H1 (cell line): Measurements from ENCODE around the gene TRAPPC2. TPM values are rescaled to one million over a fixed set of nuclear protein-coding genes. Genes with fewer than 3 reads are reported as not detected.

Source experiments
- ASH2L ChIP-seq: fragments of 200-600, 300-600 bp; sonication (generic); IDR thresholded peaks from one replicate; pipeline ENCODE4 v1.7.1; 2017; ENCODE audit warnings: low read length
- ATF2 ChIP-seq: IDR thresholded peaks from 2 replicates; pipeline ENCODE4 v1.6.1; 2012; ENCODE audit warnings: low read length, inconsistent platforms
- BCL11A ChIP-seq, 2 experiments: IDR thresholded peaks; one replicate each; pipeline ENCODE4 v1.6.1; 2011; ENCODE audit warnings: low read depth in 2 of 2, low read length in 2 of 2, mild to moderate bottlenecking in 2 of 2
- CBX8 ChIP-seq: fragments of 300-800, 300-1000 bp; sonication (generic); IDR thresholded peaks from 2 replicates; pipeline ENCODE4 v1.7.1; 2016; ENCODE audit warnings: low read depth, low read length, borderline replicate concordance
- CHD2 ChIP-seq: IDR thresholded peaks from 2 replicates; pipeline ENCODE4 v1.6.1; 2012; ENCODE audit warnings: low read length, improper control_type of control experiment
- CREB1 ChIP-seq: IDR thresholded peaks from 2 replicates; pipeline ENCODE4 v1.6.1; 2012; ENCODE audit warnings: inconsistent platforms
- CTBP2 ChIP-seq: IDR thresholded peaks from 2 replicates; pipeline ENCODE4 v1.7.0; 2011; ENCODE audit warnings: borderline replicate concordance, mild to moderate bottlenecking, moderate library complexity, mixed read lengths, low read length; ENCODE audit not compliant: insufficient read depth, insufficient read length
- EGR1 ChIP-seq: IDR thresholded peaks from 2 replicates; pipeline ENCODE4 v1.6.1; 2011; ENCODE audit warnings: low read depth, low read length, borderline replicate concordance
- JUN ChIP-seq: IDR thresholded peaks from 2 replicates; pipeline ENCODE4 v1.6.1; 2011; ENCODE audit warnings: low read depth, mild to moderate bottlenecking, improper control_type of control experiment, low read length
- JUND ChIP-seq: IDR thresholded peaks from 2 replicates; pipeline ENCODE4 v1.6.1; 2011; ENCODE audit warnings: mild to moderate bottlenecking, improper control_type of control experiment, low read length
- KDM1A ChIP-seq: fragments of 200-600, 300-600 bp; sonication (generic); IDR thresholded peaks from 2 replicates; pipeline ENCODE4 v1.7.1; 2016; ENCODE audit warnings: mild to moderate bottlenecking, low read length, borderline replicate concordance
- KDM4A ChIP-seq: IDR thresholded peaks from one replicate; pipeline ENCODE4 v1.7.1; 2012; ENCODE audit warnings: low read depth, mild to moderate bottlenecking, moderate library complexity, low read length, inconsistent platforms; ENCODE audit not compliant: severe bottlenecking
- NANOG ChIP-seq: IDR thresholded peaks from 2 replicates; pipeline ENCODE4 v1.6.1; 2011; ENCODE audit warnings: low read length, low read depth, mild to moderate bottlenecking, inconsistent platforms; ENCODE audit not compliant: insufficient read depth, poor library complexity, severe bottlenecking
- POLR2AphosphoS5 ChIP-seq: IDR thresholded peaks from 2 replicates; pipeline ENCODE4 v1.6.1; 2011; ENCODE audit warnings: low read depth, low read length
- RBBP5 ChIP-seq: IDR thresholded peaks from 2 replicates; pipeline ENCODE4 v1.7.1; 2012; ENCODE audit warnings: low read depth, mild to moderate bottlenecking, inconsistent platforms, low read length, moderate library complexity, borderline replicate concordance
- RNF2 ChIP-seq: fragments of 200-900, 300-1000 bp; sonication (generic); IDR thresholded peaks from 2 replicates; pipeline ENCODE4 v1.7.1; 2016; ENCODE audit warnings: borderline replicate concordance, low read depth, mild to moderate bottlenecking, antibody characterized with exemption, low read length; ENCODE audit not compliant: poor library complexity, severe bottlenecking; ENCODE audit errors: missing control alignments
- RXRA ChIP-seq: IDR thresholded peaks from 2 replicates; pipeline ENCODE4 v1.6.1; 2011; ENCODE audit warnings: low read depth, mild to moderate bottlenecking, low read length, moderate library complexity; ENCODE audit not compliant: insufficient read depth
- SAP30 ChIP-seq: fragments of 300-600 bp; sonication (generic); IDR thresholded peaks from 2 replicates; pipeline ENCODE4 v1.7.1; 2012; ENCODE audit warnings: low read length, moderate library complexity, mild to moderate bottlenecking, inconsistent platforms; ENCODE audit not compliant: insufficient read depth, insufficient replicate concordance
- SP2 ChIP-seq: IDR thresholded peaks from 2 replicates; pipeline ENCODE4 v1.6.1; 2012; ENCODE audit warnings: mild to moderate bottlenecking, low read length, inconsistent platforms
- SUZ12 ChIP-seq: fragments of 200-600 bp; sonication (generic); IDR thresholded peaks from 2 replicates; pipeline ENCODE4 v1.6.1; 2012; ENCODE audit warnings: mild to moderate bottlenecking, inconsistent platforms, low read length, moderate library complexity, mixed read lengths
- TAF1 ChIP-seq: IDR thresholded peaks from 2 replicates; pipeline ENCODE4 v1.6.1; 2011; ENCODE audit warnings: mild to moderate bottlenecking, low read depth, low read length
- TCF12 ChIP-seq: IDR thresholded peaks from 2 replicates; pipeline ENCODE4 v1.6.1; 2011; ENCODE audit warnings: low read depth, mild to moderate bottlenecking, low read length
- YY1 ChIP-seq: IDR thresholded peaks from 2 replicates; pipeline ENCODE4 v1.6.1; 2011; ENCODE audit warnings: low read depth, mild to moderate bottlenecking, low read length
- polyA plus RNA-seq, 7 experiments: library from polyadenylated mRNA; depleted of rRNA in 3 of 7; stranded (reverse) in 5 of 7; unstranded in 2 of 7; fragments of >200 nt in 5 of 7; fragments of 200-250 nt in 2 of 7; gene quantifications; 1 replicate in 5 of 7; 2 replicates in 1 of 7; 4 replicates in 1 of 7; pipeline versions ENCODE4 v1.2.1 to v1.2.3, GENCODE V29; 2011 to 2013; ENCODE audit warnings: missing spikeins in 2 of 7, mixed read lengths in 2 of 7
- total RNA-seq: library from RNA; stranded (reverse); fragmentation: NEBNext Ultra II Directional; extraction: Animal tissue kit (Norgen Biotek cat#: 25700); gene quantifications from 2 replicates; pipeline ENCODE4 v1.2.1, GENCODE V29; 2021

TRAPPC2 gene
- total and polyA plus RNA-seq, 2 of the 8 experiments (the other 6 are each of a cell fraction or from before 2014, with no cell fraction given) = 6.7 to 10.8 TPM

GRCh38 chrX:13688958-13689740 is 45.3 kb downstream of the TRAPPC2 start, which contains the start of gene RAB9A (continued):
- TF ChIP-seq KDM1A (no peak), ATF2 (no peak), RXRA (no peak), TCF12 (no peak), CREB1 (no peak), ASH2L (peak; percentile 64), KDM4A (peak; percentile 65), CTBP2 (no peak), CHD2 (no peak), JUND (no peak), CBX8 (no peak), RBBP5 (no peak; the same call in 1 of the 2 replicates), TAF1 (peak; percentile 31; the same call in 1 of the 2 replicates), NANOG (no peak), SAP30 (peak; percentile 51), BCL11A (IDR thresholded peaks at IDR 0.05; ENCODE audit: low read depth in 2 of 2, low read length in 2 of 2) (no peak), EGR1 (no peak), SP2 (no peak), SUZ12 (no peak), JUN (no peak), RNF2 (no peak), YY1 (peak; percentile 85), POLR2AphosphoS5 (peak; percentile 69; the same call in 1 of the 2 replicates)
